K562 (cell line): Measurements from ENCODE around the gene AGPAT1. TPM values are rescaled to one million over a fixed set of nuclear protein-coding genes. Genes with fewer than 3 reads are reported as not detected.

Experiments
- ATAC-seq: fragments of 200-7000 bp; cut with Tn5 transposase; 3 replicates; pipeline ENCODE4 v1.9.1; 2020; ENCODE audit warnings: moderate library complexity
- BruUV-seq: library from RNA; stranded (reverse); fragments of 400-500 nt; replicated peaks from 2 replicates; lab custom pipeline; 2021; lab: Mats Ljungman, UMichigan
- CTCF ChIA-PET: fragments of 300-600 bp; formaldehyde crosslinking; extraction: SDS; loops from one replicate; lab custom pipeline; 2021; ENCODE audit warnings: low intra/inter-chr PET ratio; lab: Yijun Ruan, JAX
- POLR2A ChIA-PET: fragments of 300-600, 350-650 bp; sonication (Branson Sonifier 250); formaldehyde crosslinking; extraction: SDS; loops from one replicate; lab custom pipeline; 2021; ENCODE audit warnings: antibody characterized with exemption, inconsistent platforms; lab: Yijun Ruan, JAX
- DNase-seq, 4 experiments: peaks; one replicate each; pipeline versions ENCODE4 v3.0.0 to v3.0.0-alpha.2; 2011 to 2018; ENCODE audit warnings: low spot score in 3 of 4, mixed read lengths in 3 of 4; ENCODE audit errors: extremely low read depth in 1 of 4
- FAIRE-seq: peaks from 2 replicates; lab custom pipeline; 2011; peaks lifted over from hg19 to GRCh38; lab: Jason Lieb, UNC
- H2AFZ ChIP-seq: 2 replicates; pipeline ENCODE4 v1.6.0; 2011; ENCODE audit warnings: low read depth, low read length, control low read depth, inconsistent platforms
- H3K27ac ChIP-seq: fragments of 200-600 bp; 3 replicates; pipeline ENCODE4 v1.8.0; 2011; ENCODE audit warnings: low read depth, mild to moderate bottlenecking, control low read depth, inconsistent platforms, low read length, moderate library complexity, mixed read lengths; ENCODE audit errors: extremely low read depth
- H3K27me3 ChIP-seq, 2 experiments: fragments of 300-600 bp in 1 of 2; 2 replicates in 1 of 2; 3 replicates in 1 of 2; pipeline versions ENCODE4 v1.6.0 to v1.8.0; 2011; ENCODE audit warnings: inconsistent platforms in 2 of 2, low read length in 2 of 2, mild to moderate bottlenecking in 1 of 2, mixed read lengths in 1 of 2, moderate library complexity in 1 of 2; ENCODE audit not compliant: control insufficient read depth in 2 of 2, insufficient read depth in 2 of 2
- H3K36me3 ChIP-seq: fragments of 300-600 bp; 3 replicates; pipeline ENCODE4 v1.8.0; 2011; ENCODE audit warnings: mild to moderate bottlenecking, low read length, inconsistent platforms; ENCODE audit not compliant: control insufficient read depth, insufficient read depth
- H3K4me1 ChIP-seq, 2 experiments: fragments of 200-600 bp in 1 of 2; replicated peaks in 1 of 2; 2 replicates in 1 of 2; 3 replicates in 1 of 2; pipeline versions ENCODE4 v1.5.1 to v1.8.0; 2011; ENCODE audit warnings: inconsistent platforms in 2 of 2, low read length in 2 of 2, mild to moderate bottlenecking in 1 of 2, mixed read lengths in 1 of 2, moderate library complexity in 1 of 2; ENCODE audit not compliant: control insufficient read depth in 2 of 2, insufficient read depth in 2 of 2
- H3K4me2 ChIP-seq: 2 replicates; pipeline ENCODE4 v1.6.1; 2011; ENCODE audit warnings: low read length, control low read depth, inconsistent platforms, mixed read lengths; ENCODE audit not compliant: insufficient read depth
- H3K4me3 ChIP-seq: fragments of 200-600 bp; sonication (generic), shearing (Covaris generic); 2 replicates; pipeline ENCODE4 v1.5.1; 2016; ENCODE audit warnings: control low read depth, inconsistent platforms
- H3K79me2 ChIP-seq: fragments of 200-600 bp; 3 replicates; pipeline ENCODE4 v1.8.0; 2011; ENCODE audit warnings: low read length, inconsistent platforms; ENCODE audit not compliant: control insufficient read depth, insufficient read depth
- H3K9ac ChIP-seq, 2 experiments: 2 replicates each; pipeline versions ENCODE4 v1.6.0 to v1.6.1; 2011; ENCODE audit warnings: low read depth in 2 of 2, low read length in 2 of 2, control low read depth in 1 of 2, inconsistent platforms in 1 of 2, mild to moderate bottlenecking in 1 of 2, mixed read lengths in 1 of 2; ENCODE audit not compliant: insufficient read depth in 1 of 2
- H3K9me1 ChIP-seq: one replicate; pipeline ENCODE4 v1.6.0; 2011; ENCODE audit warnings: inconsistent platforms, mild to moderate bottlenecking, low read length, moderate library complexity; ENCODE audit not compliant: control insufficient read depth, insufficient read depth
- H3K9me3 ChIP-seq: replicated peaks from 2 replicates; pipeline ENCODE4 v1.5.1; 2011; ENCODE audit warnings: low read depth, low read length, inconsistent platforms; ENCODE audit not compliant: control insufficient read depth, insufficient read depth
- H4K20me1 ChIP-seq: replicated peaks from 2 replicates; pipeline ENCODE4 v1.6.1; 2011; ENCODE audit warnings: low read length, inconsistent platforms, mixed read lengths; ENCODE audit not compliant: control insufficient read depth, insufficient read depth
- CLOCK ChIP-seq: fragments of 250-450 bp; sonication (Bioruptor Pico); IDR thresholded peaks from 2 replicates; pipeline ENCODE4 v1.4.0; 2020; ENCODE audit warnings: mild to moderate bottlenecking, moderate library complexity, borderline replicate concordance
- CXXC5 ChIP-seq: fragments of 250-450 bp; sonication (Bioruptor Pico); IDR thresholded peaks from 2 replicates; pipeline ENCODE4 v1.8.0; 2022; ENCODE audit warnings: inconsistent platforms, mild to moderate bottlenecking, moderate library complexity
- DNMT1 ChIP-seq: fragments of 450-650 bp; IDR thresholded peaks from 2 replicates; pipeline ENCODE4 v1.6.1; 2016; ENCODE audit warnings: antibody characterized with exemption, mild to moderate bottlenecking
- FOXA1 ChIP-seq: fragments of 450-650 bp; IDR thresholded peaks from 2 replicates; pipeline ENCODE4 v1.6.1; 2016; ENCODE audit warnings: mild to moderate bottlenecking, borderline replicate concordance
- IRF1 ChIP-seq: sonication (generic); formaldehyde crosslinking; IDR thresholded peaks from 2 replicates; pipeline ENCODE4 v1.8.0; 2022; ENCODE audit warnings: missing genetic modification reagents, mild to moderate bottlenecking, borderline replicate concordance
- KHSRP ChIP-seq: fragments of 450-650 bp; IDR thresholded peaks from 2 replicates; pipeline ENCODE4 v1.6.1; 2017
- MAZ ChIP-seq, 2 experiments: fragments of 450-650 bp in 1 of 2; sonication (generic) in 1 of 2; formaldehyde crosslinking; IDR thresholded peaks in 1 of 2; conservative IDR thresholded peaks in 1 of 2; 2 replicates each; pipeline versions ENCODE4 v1.4.0 to v1.5.0; 2020; ENCODE audit warnings: mild to moderate bottlenecking in 1 of 2, missing genetic modification reagents in 1 of 2
- MCM5 ChIP-seq: fragments of 450-650 bp; IDR thresholded peaks from 2 replicates; pipeline ENCODE4 v1.6.1; 2016; ENCODE audit warnings: low read depth
- MYC ChIP-seq, 2 experiments: fragments of 250-450 bp in 1 of 2; sonication (Bioruptor Pico) in 1 of 2; IDR thresholded peaks; 2 replicates each; pipeline versions ENCODE4 v1.5.1 to v1.6.1; 2012 to 2021; ENCODE audit warnings: low read depth in 2 of 2, borderline replicate concordance in 1 of 2, improper control_type of control experiment in 1 of 2, low read length in 1 of 2, mild to moderate bottlenecking in 1 of 2, moderate library complexity in 1 of 2
- SMARCB1 ChIP-seq: IDR thresholded peaks from 2 replicates; pipeline ENCODE4 v1.6.1; 2011; ENCODE audit warnings: improper control_type of control experiment, low read depth; ENCODE audit not compliant: insufficient read length
- SRSF7 ChIP-seq: fragments of 200-400 bp; formaldehyde crosslinking; optimal IDR thresholded peaks from 2 replicates; pipeline ENCODE3; 2017; ENCODE audit warnings: mild to moderate bottlenecking, low read depth, low read length
- ZBTB8A ChIP-seq: fragments of 450-650 bp; IDR thresholded peaks from 2 replicates; pipeline ENCODE4 v1.6.1; 2018; ENCODE audit warnings: mild to moderate bottlenecking, moderate library complexity; ENCODE audit not compliant: partially characterized antibody
- WGBS: fragments of 100-300 bp; shearing (Covaris generic); methylation state at CpG from one replicate; pipeline ENCODE4 v1.1.6; 2016; ENCODE audit warnings: low coverage, mixed read lengths; ENCODE audit not compliant: insufficient coverage; ENCODE audit errors: missing lambda C conversion rate; 5-methylcytosine and 5-hydroxymethylcytosine counted together
- in situ Hi-C: fragments of 300-500 bp; cut with MboI; formaldehyde crosslinking; loops from 4 replicates; pipeline ENCODE4 v1.15.0; 2018; ENCODE audit warnings: inconsistent platforms, mixed read lengths
- intact Hi-C: fragments of 100-400 bp; cut with micrococcal nuclease; formaldehyde crosslinking; loops from 2 replicates; pipeline ENCODE4 v1.14.2; 2022
- polyA plus RNA-seq, 8 experiments: library from polyadenylated mRNA; depleted of rRNA in 4 of 8; stranded (reverse) in 5 of 8; unstranded in 3 of 8; fragments of >200 nt; fragmentation: Nextera tagmentation in 2 of 8; fragmentation: Illumina TruSeq in 1 of 8; extraction: Ambion mirVana in 2 of 8; extraction: Trizol in 1 of 8; gene quantifications; 2 replicates each; pipeline versions ENCODE4 v1.2.1 to v1.2.3, GENCODE V29; 2011 to 2014; ENCODE audit warnings: inconsistent platforms in 1 of 8, missing spikeins in 1 of 8
- total RNA-seq, 7 experiments: library from RNA; depleted of rRNA in 6 of 7; stranded (reverse); fragments of >200 nt in 6 of 7; fragmentation: Illumina TruSeq in 2 of 7; extraction: Trizol in 2 of 7; gene quantifications; 2 replicates each; pipeline versions ENCODE4 v1.2.1 to v1.2.3, GENCODE V29; 2011 to 2021; ENCODE audit warnings: low replicate concordance in 1 of 7
- TF ChIP-seq, protein P1 (sequence below): fragments of 250-450 bp; sonication (Bioruptor Pico); IDR thresholded peaks from 2 replicates; pipeline ENCODE4 v1.8.0; 2022; ENCODE audit warnings: moderate library complexity, mild to moderate bottlenecking, inconsistent platforms

AGPAT1 gene
- total and polyA plus RNA-seq, 9 of the 15 experiments (the other 6 are each of a cell fraction or from before 2014, with no cell fraction given), result 37.9 to 176 (median 69.4) TPM

- peak overlapping the region; percentile 97 for H3K9ac ChIP-seq
- H4K20me1 ChIP-seq, result no peaks in the 10 kb centered on the region
- ChIA-PET POLR2A (interaction anchor here (0.6 to 1.0 kb wide), 5 partner anchors 9 to 151 kb away, joined by 3 read pairs; no protein-coding TSS in a partner anchor), CTCF (interaction anchor here (0.8 to 0.9 kb wide), 2 partner anchors 78 to 80 kb away, joined by 3 to 5 read pairs; no protein-coding TSS in a partner anchor)
- FAIRE-seq (peak; percentile 77), ATAC-seq (no peak), DNase-seq (peak in 3 of 4 experiments; percentile 40 to 66 (median 53))
- peak overlapping the region; percentile 95 for H3K4me2 ChIP-seq
- H3K4me3 ChIP-seq, result peak overlapping the region; percentile 63
- 33% methylated on average over 27 of the region's 28 CpGs for WGBS
- peak overlapping the region; percentile 84 for H2AFZ ChIP-seq
- H3K79me2 ChIP-seq, result peaks cover 18% of the 10 kb centered on the region
- intact Hi-C loops, result loop anchor here (5.0 to 10.0 kb wide), 2 partner anchors 292 to 775 kb away; partner anchors contain the start of gene ZBTB12
- no peaks in the 10 kb centered on the region for H3K9me3 ChIP-seq
- H3K27ac ChIP-seq, result peak overlapping the region; percentile 97
- H3K36me3 ChIP-seq, result no peaks in the 10 kb centered on the region
- in situ Hi-C loops, result no loop called here
- no TSS peak for BruUV-seq
- no peaks in the 10 kb centered on the region for H3K9me1 ChIP-seq
- H3K4me1 ChIP-seq, result peaks cover 47 to 51% of the 10 kb centered on the region in 2 experiments
- no peaks in the 10 kb centered on the region; a peak in 1 of 5 replicates for H3K27me3 ChIP-seq
- no peak for TF ChIP-seq KHSRP
- TF ChIP-seq MCM5, result no peak
- TF ChIP-seq CXXC5 (CRISPR knock-in tag), result no peak
- TF ChIP-seq DNMT1, result no peak
- TF ChIP-seq CLOCK, result no peak
- TF ChIP-seq SRSF7, result no peak
- TF ChIP-seq MYC (IDR thresholded peaks at IDR 0.05; ENCODE audit: low read depth, low read length), result no peak
- no peak for TF ChIP-seq MYC (CRISPR knock-in tag; IDR thresholded peaks at IDR 0.05; ENCODE audit: borderline replicate concordance, low read depth)
- TF ChIP-seq MAZ (CRISPR knock-in tag; conservative IDR thresholded peaks at IDR 0.05 in 1 of 2, IDR thresholded peaks at IDR 0.05 in 1 of 2), result no peak
- TF ChIP-seq ZBTB8A, result no peak
- no peak for TF ChIP-seq FOXA1
- TF ChIP-seq, protein P1, sequence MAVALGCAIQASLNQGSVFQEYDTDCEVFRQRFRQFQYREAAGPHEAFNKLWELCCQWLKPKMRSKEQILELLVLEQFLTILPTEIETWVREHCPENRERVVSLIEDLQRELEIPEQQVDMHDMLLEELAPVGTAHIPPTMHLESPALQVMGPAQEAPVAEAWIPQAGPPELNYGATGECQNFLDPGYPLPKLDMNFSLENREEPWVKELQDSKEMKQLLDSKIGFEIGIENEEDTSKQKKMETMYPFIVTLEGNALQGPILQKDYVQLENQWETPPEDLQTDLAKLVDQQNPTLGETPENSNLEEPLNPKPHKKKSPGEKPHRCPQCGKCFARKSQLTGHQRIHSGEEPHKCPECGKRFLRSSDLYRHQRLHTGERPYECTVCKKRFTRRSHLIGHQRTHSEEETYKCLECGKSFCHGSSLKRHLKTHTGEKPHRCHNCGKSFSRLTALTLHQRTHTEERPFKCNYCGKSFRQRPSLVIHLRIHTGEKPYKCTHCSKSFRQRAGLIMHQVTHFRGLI (CRISPR knock-in tag), result no peak
- TF ChIP-seq SMARCB1, result no peak
- no peak for TF ChIP-seq IRF1 (CRISPR knock-in tag)
These were observed 21.1 kb upstream of the AGPAT1 start for GRCh38 chr6:32196682-32197616.
